K562 (cell line): ENCODE results near the gene EEPD1. TPM values are rescaled to one million over a fixed set of nuclear protein-coding genes. Genes with fewer than 3 reads are reported as not detected.

Experiments
- HNRNPL ChIP-seq: fragments of 200-400 bp; formaldehyde crosslinking; IDR thresholded peaks from 2 replicates; pipeline ENCODE4 v1.6.1; 2017; ENCODE audit warnings: low read depth, mild to moderate bottlenecking, low read length
- HOXB6 ChIP-seq: fragments of 250-450 bp; sonication (Bioruptor Pico); IDR thresholded peaks from 2 replicates; pipeline ENCODE4 v1.5.1; 2022; ENCODE audit warnings: mild to moderate bottlenecking, borderline replicate concordance
- MCM3 ChIP-seq: fragments of 450-650 bp; IDR thresholded peaks from 2 replicates; pipeline ENCODE4 v1.6.1; 2016
- NUFIP1 ChIP-seq: fragments of 450-650 bp; IDR thresholded peaks from 2 replicates; pipeline ENCODE4 v1.6.1; 2018; ENCODE audit not compliant: partially characterized antibody
- TAL1 ChIP-seq: fragments of 450-650 bp; IDR thresholded peaks from 2 replicates; pipeline ENCODE4 v1.6.1; 2016; ENCODE audit warnings: mild to moderate bottlenecking
- U2AF1 ChIP-seq: fragments of 200-400 bp; formaldehyde crosslinking; optimal IDR thresholded peaks from 2 replicates; pipeline ENCODE3; 2017; ENCODE audit warnings: mild to moderate bottlenecking, low read depth, low read length, moderate library complexity
- ZBTB17 ChIP-seq: fragments of 450-650 bp; formaldehyde crosslinking; IDR thresholded peaks from 2 replicates; pipeline ENCODE4 v1.4.0; 2020; ENCODE audit warnings: mild to moderate bottlenecking
- ZNF347 ChIP-seq: fragments of 450-650 bp; formaldehyde crosslinking; IDR thresholded peaks from 2 replicates; pipeline ENCODE4 v1.4.0; 2020; ENCODE audit warnings: low read depth, mild to moderate bottlenecking, moderate library complexity
- ZNF668 ChIP-seq: fragments of 250-450 bp; sonication (Bioruptor Pico); IDR thresholded peaks from 2 replicates; pipeline ENCODE4 v1.8.0; 2022; ENCODE audit warnings: mild to moderate bottlenecking, inconsistent platforms
- ZNF766 ChIP-seq: fragments of 200-800 bp; sonication (Bioruptor generic); conservative IDR thresholded peaks from 2 replicates; pipeline ENCODE4 v1.6.1; 2016; ENCODE audit warnings: missing genetic modification characterization, missing compliant biosample characterization
- ZSCAN32 ChIP-seq: fragments of 450-650 bp; formaldehyde crosslinking; IDR thresholded peaks from 2 replicates; pipeline ENCODE4 v1.4.0; 2020; ENCODE audit warnings: mild to moderate bottlenecking, moderate library complexity
- polyA plus RNA-seq, 8 experiments: library from polyadenylated mRNA; depleted of rRNA in 4 of 8; stranded (reverse) in 5 of 8; unstranded in 3 of 8; fragments of >200 nt; fragmentation: Nextera tagmentation in 2 of 8; fragmentation: Illumina TruSeq in 1 of 8; extraction: Ambion mirVana in 2 of 8; extraction: Trizol in 1 of 8; gene quantifications; 2 replicates each; pipeline versions ENCODE4 v1.2.1 to v1.2.3, GENCODE V29; 2011 to 2014; ENCODE audit warnings: inconsistent platforms in 1 of 8, missing spikeins in 1 of 8
- total RNA-seq, 7 experiments: library from RNA; depleted of rRNA in 6 of 7; stranded (reverse); fragments of >200 nt in 6 of 7; fragmentation: Illumina TruSeq in 2 of 7; extraction: Trizol in 2 of 7; gene quantifications; 2 replicates each; pipeline versions ENCODE4 v1.2.1 to v1.2.3, GENCODE V29; 2011 to 2021; ENCODE audit warnings: low replicate concordance in 1 of 7
- TF ChIP-seq, protein P1 (sequence below): fragments of 450-650 bp; formaldehyde crosslinking; IDR thresholded peaks from 2 replicates; pipeline ENCODE4 v1.4.0; 2020; ENCODE audit warnings: mild to moderate bottlenecking, moderate library complexity
- TF ChIP-seq, protein P2 (sequence below): fragments of 200-400 bp; formaldehyde crosslinking; IDR thresholded peaks from 2 replicates; pipeline ENCODE4 v1.6.1; 2017; ENCODE audit warnings: mild to moderate bottlenecking, low read depth, low read length, moderate library complexity
- TF ChIP-seq, protein P3 (sequence below): sonication (generic); formaldehyde crosslinking; IDR thresholded peaks from 2 replicates; pipeline ENCODE4 v1.8.0; 2022; ENCODE audit warnings: mild to moderate bottlenecking, missing genetic modification reagents
- TF ChIP-seq, protein P4 (sequence below): fragments of 250-450 bp; sonication (Bioruptor Pico); IDR thresholded peaks from 2 replicates; pipeline ENCODE4 v1.8.0; 2021; ENCODE audit warnings: moderate library complexity, mild to moderate bottlenecking, inconsistent platforms
- TF ChIP-seq, protein P5 (sequence below): fragments of 250-450 bp; sonication (Bioruptor Pico); IDR thresholded peaks from 2 replicates; pipeline ENCODE4 v1.4.0; 2020; ENCODE audit warnings: mild to moderate bottlenecking, moderate library complexity

Gene EEPD1
- total and polyA plus RNA-seq, 9 of the 15 experiments (the other 6 are each of a cell fraction or from before 2014, with no cell fraction given) = 0.01 to 1.5 (median 0.74) TPM; not detected in 1

DNA sequence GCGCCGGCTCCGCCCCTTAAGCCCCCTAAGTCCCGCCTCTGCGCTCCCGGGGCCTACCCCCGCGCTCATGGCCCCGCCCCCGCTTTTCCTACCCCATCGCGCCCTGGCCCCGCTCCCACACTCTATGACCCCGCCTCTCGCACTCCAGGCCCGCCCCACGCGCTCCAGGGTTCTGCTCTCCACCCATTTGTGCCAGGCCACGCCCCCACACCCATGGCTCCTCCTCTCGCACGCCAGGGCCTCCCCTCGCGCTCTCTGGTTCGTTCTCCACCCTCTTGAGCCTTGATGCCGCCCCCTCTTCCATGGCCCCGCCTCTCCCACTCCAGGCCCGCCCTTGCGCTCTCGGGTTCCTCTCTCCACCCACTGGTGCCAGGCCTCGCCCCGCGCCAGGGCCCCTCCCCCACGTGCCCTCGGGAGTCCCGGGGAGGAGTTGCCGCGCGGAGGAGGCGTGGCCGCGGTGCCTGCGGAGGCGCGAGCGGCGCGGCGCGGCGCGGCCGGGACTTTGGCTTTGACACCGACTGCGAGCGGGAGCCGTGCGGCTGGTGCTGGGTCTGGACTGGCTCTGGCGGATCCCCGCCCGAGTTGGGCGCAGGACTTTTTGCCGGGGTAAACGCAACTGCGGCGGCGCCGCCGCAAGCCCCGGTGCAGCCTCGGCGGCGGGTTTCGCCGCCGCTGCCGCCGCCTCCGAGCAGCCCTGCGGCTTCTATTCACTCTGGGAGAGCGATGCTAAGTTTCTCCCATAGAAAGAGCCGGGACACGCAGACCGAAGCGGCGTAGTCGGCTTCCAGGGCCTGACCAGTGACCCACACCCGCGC lies at the start of gene EEPD1 (continued):
- TF ChIP-seq ZNF668 (CRISPR knock-in tag) (no peak), ZSCAN32 (CRISPR knock-in tag) (no peak), MCM3 (no peak), HNRNPL (peak; percentile 99), HOXB6 (CRISPR knock-in tag) (no peak), NUFIP1 (no peak), ZBTB17 (no peak), ZNF766 (CRISPR knock-in tag) (no peak), ZNF347 (CRISPR knock-in tag) (no peak), TAL1 (no peak), U2AF1 (peak; percentile 52)
- TF ChIP-seq, protein P1, sequence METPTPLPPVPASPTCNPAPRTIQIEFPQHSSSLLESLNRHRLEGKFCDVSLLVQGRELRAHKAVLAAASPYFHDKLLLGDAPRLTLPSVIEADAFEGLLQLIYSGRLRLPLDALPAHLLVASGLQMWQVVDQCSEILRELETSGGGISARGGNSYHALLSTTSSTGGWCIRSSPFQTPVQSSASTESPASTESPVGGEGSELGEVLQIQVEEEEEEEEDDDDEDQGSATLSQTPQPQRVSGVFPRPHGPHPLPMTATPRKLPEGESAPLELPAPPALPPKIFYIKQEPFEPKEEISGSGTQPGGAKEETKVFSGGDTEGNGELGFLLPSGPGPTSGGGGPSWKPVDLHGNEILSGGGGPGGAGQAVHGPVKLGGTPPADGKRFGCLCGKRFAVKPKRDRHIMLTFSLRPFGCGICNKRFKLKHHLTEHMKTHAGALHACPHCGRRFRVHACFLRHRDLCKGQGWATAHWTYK = peak; percentile 51; the same call in 1 of the 2 replicates
- TF ChIP-seq, protein P2, sequence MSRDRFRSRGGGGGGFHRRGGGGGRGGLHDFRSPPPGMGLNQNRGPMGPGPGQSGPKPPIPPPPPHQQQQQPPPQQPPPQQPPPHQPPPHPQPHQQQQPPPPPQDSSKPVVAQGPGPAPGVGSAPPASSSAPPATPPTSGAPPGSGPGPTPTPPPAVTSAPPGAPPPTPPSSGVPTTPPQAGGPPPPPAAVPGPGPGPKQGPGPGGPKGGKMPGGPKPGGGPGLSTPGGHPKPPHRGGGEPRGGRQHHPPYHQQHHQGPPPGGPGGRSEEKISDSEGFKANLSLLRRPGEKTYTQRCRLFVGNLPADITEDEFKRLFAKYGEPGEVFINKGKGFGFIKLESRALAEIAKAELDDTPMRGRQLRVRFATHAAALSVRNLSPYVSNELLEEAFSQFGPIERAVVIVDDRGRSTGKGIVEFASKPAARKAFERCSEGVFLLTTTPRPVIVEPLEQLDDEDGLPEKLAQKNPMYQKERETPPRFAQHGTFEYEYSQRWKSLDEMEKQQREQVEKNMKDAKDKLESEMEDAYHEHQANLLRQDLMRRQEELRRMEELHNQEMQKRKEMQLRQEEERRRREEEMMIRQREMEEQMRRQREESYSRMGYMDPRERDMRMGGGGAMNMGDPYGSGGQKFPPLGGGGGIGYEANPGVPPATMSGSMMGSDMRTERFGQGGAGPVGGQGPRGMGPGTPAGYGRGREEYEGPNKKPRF = no peak
- TF ChIP-seq, protein P3, sequence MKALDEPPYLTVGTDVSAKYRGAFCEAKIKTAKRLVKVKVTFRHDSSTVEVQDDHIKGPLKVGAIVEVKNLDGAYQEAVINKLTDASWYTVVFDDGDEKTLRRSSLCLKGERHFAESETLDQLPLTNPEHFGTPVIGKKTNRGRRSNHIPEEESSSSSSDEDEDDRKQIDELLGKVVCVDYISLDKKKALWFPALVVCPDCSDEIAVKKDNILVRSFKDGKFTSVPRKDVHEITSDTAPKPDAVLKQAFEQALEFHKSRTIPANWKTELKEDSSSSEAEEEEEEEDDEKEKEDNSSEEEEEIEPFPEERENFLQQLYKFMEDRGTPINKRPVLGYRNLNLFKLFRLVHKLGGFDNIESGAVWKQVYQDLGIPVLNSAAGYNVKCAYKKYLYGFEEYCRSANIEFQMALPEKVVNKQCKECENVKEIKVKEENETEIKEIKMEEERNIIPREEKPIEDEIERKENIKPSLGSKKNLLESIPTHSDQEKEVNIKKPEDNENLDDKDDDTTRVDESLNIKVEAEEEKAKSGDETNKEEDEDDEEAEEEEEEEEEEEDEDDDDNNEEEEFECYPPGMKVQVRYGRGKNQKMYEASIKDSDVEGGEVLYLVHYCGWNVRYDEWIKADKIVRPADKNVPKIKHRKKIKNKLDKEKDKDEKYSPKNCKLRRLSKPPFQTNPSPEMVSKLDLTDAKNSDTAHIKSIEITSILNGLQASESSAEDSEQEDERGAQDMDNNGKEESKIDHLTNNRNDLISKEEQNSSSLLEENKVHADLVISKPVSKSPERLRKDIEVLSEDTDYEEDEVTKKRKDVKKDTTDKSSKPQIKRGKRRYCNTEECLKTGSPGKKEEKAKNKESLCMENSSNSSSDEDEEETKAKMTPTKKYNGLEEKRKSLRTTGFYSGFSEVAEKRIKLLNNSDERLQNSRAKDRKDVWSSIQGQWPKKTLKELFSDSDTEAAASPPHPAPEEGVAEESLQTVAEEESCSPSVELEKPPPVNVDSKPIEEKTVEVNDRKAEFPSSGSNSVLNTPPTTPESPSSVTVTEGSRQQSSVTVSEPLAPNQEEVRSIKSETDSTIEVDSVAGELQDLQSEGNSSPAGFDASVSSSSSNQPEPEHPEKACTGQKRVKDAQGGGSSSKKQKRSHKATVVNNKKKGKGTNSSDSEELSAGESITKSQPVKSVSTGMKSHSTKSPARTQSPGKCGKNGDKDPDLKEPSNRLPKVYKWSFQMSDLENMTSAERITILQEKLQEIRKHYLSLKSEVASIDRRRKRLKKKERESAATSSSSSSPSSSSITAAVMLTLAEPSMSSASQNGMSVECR (CRISPR knock-in tag) = peak; percentile 60; the same call in 1 of the 2 replicates
- TF ChIP-seq, protein P4, sequence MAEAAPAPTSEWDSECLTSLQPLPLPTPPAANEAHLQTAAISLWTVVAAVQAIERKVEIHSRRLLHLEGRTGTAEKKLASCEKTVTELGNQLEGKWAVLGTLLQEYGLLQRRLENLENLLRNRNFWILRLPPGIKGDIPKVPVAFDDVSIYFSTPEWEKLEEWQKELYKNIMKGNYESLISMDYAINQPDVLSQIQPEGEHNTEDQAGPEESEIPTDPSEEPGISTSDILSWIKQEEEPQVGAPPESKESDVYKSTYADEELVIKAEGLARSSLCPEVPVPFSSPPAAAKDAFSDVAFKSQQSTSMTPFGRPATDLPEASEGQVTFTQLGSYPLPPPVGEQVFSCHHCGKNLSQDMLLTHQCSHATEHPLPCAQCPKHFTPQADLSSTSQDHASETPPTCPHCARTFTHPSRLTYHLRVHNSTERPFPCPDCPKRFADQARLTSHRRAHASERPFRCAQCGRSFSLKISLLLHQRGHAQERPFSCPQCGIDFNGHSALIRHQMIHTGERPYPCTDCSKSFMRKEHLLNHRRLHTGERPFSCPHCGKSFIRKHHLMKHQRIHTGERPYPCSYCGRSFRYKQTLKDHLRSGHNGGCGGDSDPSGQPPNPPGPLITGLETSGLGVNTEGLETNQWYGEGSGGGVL (CRISPR knock-in tag) = no peak
- TF ChIP-seq, protein P5, sequence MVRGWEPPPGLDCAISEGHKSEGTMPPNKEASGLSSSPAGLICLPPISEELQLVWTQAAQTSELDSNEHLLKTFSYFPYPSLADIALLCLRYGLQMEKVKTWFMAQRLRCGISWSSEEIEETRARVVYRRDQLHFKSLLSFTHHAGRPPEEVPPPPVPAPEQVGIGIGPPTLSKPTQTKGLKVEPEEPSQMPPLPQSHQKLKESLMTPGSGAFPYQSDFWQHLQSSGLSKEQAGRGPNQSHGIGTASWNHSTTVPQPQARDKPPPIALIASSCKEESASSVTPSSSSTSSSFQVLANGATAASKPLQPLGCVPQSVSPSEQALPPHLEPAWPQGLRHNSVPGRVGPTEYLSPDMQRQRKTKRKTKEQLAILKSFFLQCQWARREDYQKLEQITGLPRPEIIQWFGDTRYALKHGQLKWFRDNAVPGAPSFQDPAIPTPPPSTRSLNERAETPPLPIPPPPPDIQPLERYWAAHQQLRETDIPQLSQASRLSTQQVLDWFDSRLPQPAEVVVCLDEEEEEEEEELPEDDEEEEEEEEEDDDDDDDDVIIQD (CRISPR knock-in tag) = no peak
